ENCODE results near the gene MET. TPM values are rescaled to one million over a fixed set of nuclear protein-coding genes. Genes with fewer than 3 reads are reported as not detected.

The MET gene
- total RNA-seq, 1 donor, result 3.9 TPM

GRCh38 chr7:116699722-116700120, 27.7 kb downstream of the MET start:
- no peak overlapping the region for H3K4me3 ChIP-seq (ENCODE audit: low read length)
- peaks cover 9% of the 10 kb centered on the region for H3K27me3 ChIP-seq (ENCODE audit: insufficient read depth, low read length)
- H3K9me3 ChIP-seq (ENCODE audit: low read depth, low read length), result no peaks in the 10 kb centered on the region
- H3K4me1 ChIP-seq (ENCODE audit: insufficient read depth, low read length), result no peaks in the 10 kb centered on the region

DNA sequence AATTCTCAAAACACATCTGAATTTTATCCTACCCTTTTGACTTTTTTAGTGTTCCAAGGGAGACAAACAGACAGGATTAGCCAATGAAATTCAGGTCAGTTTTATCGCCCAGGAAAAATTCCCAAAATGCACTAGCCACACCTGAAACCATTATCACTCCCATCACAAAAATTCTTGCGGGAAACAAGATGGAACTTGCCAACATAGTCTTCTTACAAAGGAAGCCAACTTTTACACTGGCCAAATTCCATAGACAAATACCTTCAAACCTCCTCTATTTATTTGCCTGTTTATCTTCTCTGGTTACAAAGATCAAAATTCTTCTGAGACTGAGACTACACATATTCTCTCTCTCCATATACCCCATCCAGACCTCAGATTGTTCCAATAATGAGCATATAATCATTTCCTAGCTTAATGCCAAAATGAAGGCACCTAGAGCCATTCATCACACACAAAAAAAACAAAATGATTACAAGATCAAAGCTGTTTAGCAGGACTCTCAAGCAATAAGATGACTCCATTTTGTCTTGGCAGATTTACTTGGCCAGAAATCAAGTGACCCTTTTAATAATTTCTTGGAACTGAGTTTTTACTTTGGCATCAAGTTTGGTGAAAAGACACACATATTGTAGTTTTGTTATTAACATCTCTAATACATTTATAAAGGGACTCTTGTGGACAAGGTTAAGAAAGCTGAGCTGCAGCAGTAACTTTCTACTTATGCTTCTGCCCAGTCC, 30.2 kb downstream of the MET start:
- H3K4me3 ChIP-seq (ENCODE audit: low read length), result no peak overlapping the region
- no peaks in the 10 kb centered on the region for H3K27me3 ChIP-seq (ENCODE audit: insufficient read depth, low read length)
- no peaks in the 10 kb centered on the region for H3K4me1 ChIP-seq (ENCODE audit: insufficient read depth, low read length)
- H3K9me3 ChIP-seq (ENCODE audit: low read depth, low read length), result no peaks in the 10 kb centered on the region

GRCh38 chr7:116704650-116705228, 32.7 kb downstream of the MET start:
- Histone ChIP-seq H3K4me1 (ENCODE audit: insufficient read depth, low read length) (no peaks in the 10 kb centered on the region), H3K9me3 (ENCODE audit: low read depth, low read length) (no peaks in the 10 kb centered on the region), H3K4me3 (ENCODE audit: low read length) (no peak overlapping the region), H3K27me3 (ENCODE audit: insufficient read depth, low read length) (no peaks in the 10 kb centered on the region)

GRCh38 chr7:116705419-116705818, 33.4 kb downstream of the MET start:
- Histone ChIP-seq H3K27me3 (ENCODE audit: insufficient read depth, low read length) (no peaks in the 10 kb centered on the region), H3K4me1 (ENCODE audit: insufficient read depth, low read length) (no peaks in the 10 kb centered on the region), H3K9me3 (ENCODE audit: low read depth, low read length) (no peaks in the 10 kb centered on the region), H3K4me3 (ENCODE audit: low read length) (no peak overlapping the region)

- H3K4me1 ChIP-seq (ENCODE audit: insufficient read depth, low read length), result no peaks in the 10 kb centered on the region
- H3K9me3 ChIP-seq (ENCODE audit: low read depth, low read length), result no peaks in the 10 kb centered on the region
- H3K27me3 ChIP-seq (ENCODE audit: insufficient read depth, low read length), result no peaks in the 10 kb centered on the region
- H3K4me3 ChIP-seq (ENCODE audit: low read length), result no peak overlapping the region
Measured at GRCh38 chr7:116706668-116707126, 34.7 kb downstream of the MET start.

- Histone ChIP-seq H3K4me1 (ENCODE audit: insufficient read depth, low read length) (no peaks in the 10 kb centered on the region), H3K4me3 (ENCODE audit: low read length) (no peak overlapping the region), H3K9me3 (ENCODE audit: low read depth, low read length) (no peaks in the 10 kb centered on the region), H3K27me3 (ENCODE audit: insufficient read depth, low read length) (no peaks in the 10 kb centered on the region)
Measured at GRCh38 chr7:116707289-116707688, 35.3 kb downstream of the MET start.

DNA sequence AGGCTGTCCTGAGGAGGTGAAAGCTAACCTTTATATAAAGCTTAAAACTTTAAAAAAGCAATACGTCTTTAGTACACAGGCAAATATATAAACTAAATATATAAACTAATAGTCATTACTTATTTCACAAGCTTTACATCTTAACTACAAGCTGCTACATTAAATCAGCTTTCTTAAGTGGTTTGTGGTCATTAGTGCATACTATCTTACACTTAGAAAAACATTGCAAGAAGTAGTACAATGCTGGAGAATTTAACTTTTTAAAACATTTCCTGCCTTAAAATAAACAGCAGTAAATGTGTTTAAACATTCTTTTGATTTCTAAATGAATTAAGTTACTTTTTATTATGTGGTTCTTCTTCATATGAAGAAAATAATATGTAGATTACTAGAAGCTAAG, 36.3 kb downstream of the MET start:
- Histone ChIP-seq H3K9me3 (ENCODE audit: low read depth, low read length) (no peaks in the 10 kb centered on the region), H3K4me3 (ENCODE audit: low read length) (no peak overlapping the region), H3K4me1 (ENCODE audit: insufficient read depth, low read length) (no peaks in the 10 kb centered on the region), H3K27me3 (ENCODE audit: insufficient read depth, low read length) (no peaks in the 10 kb centered on the region)

GRCh38 chr7:116708861-116709260, 36.9 kb downstream of the MET start:
- Histone ChIP-seq H3K4me3 (ENCODE audit: low read length) (no peak overlapping the region), H3K27me3 (ENCODE audit: insufficient read depth, low read length) (no peaks in the 10 kb centered on the region), H3K9me3 (ENCODE audit: low read depth, low read length) (no peaks in the 10 kb centered on the region), H3K4me1 (ENCODE audit: insufficient read depth, low read length) (no peaks in the 10 kb centered on the region)

DNA sequence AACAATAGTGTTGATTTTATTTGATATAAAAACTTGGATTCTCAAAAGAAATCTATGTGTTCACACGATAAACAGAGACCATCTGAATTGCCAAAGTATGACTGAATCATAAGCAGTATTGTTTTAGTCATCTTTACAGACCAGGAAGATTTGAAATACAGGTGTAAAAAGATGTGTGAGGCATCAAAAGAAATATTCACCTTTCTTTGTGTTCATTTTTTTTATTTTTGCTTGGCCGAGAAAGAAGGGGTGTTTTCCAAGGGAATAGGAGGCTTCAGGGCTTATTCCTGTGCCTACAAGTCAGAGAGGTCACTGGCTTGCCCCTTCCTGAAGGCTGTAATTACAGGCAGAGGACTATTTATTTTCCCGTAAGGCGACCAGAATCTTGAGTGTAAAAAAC, 37.3 kb downstream of the MET start:
- no peaks in the 10 kb centered on the region for H3K27me3 ChIP-seq (ENCODE audit: insufficient read depth, low read length)

GRCh38 chr7:116710764-116711452, 38.9 kb downstream of the MET start:
- no peak overlapping the region for H3K4me3 ChIP-seq (ENCODE audit: low read length)
- no peaks in the 10 kb centered on the region for H3K27me3 ChIP-seq (ENCODE audit: insufficient read depth, low read length)
- no peaks in the 10 kb centered on the region for H3K4me1 ChIP-seq (ENCODE audit: insufficient read depth, low read length)
- no peaks in the 10 kb centered on the region for H3K9me3 ChIP-seq (ENCODE audit: low read depth, low read length)

More for the DNA sequence above, 37.3 kb downstream of the MET start:
- H3K4me3 ChIP-seq (ENCODE audit: low read length), result no peak overlapping the region
- H3K9me3 ChIP-seq (ENCODE audit: low read depth, low read length), result no peaks in the 10 kb centered on the region
- H3K4me1 ChIP-seq (ENCODE audit: insufficient read depth, low read length), result no peaks in the 10 kb centered on the region

DNA sequence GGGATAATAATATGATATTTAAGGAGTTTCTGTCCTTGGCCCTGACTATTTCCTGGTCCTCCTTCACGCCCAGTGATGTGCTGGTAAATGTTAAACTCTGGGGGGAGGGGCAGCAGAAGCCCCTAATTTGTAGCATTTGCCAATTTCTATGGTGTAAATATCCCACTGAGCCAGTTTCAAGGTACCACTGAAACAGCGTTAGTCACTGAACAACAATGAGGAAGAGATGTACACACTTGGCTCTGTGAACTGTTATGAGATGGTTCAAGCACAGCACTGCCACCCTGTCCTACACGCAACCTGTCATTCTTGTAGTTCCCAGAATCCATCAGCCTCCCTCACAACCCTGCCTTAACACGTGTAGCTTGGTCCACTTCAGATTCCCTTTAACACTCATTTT, 39.8 kb downstream of the MET start:
- no peaks in the 10 kb centered on the region for H3K9me3 ChIP-seq (ENCODE audit: low read depth, low read length)
- H3K4me3 ChIP-seq (ENCODE audit: low read length), result no peak overlapping the region
- H3K27me3 ChIP-seq (ENCODE audit: insufficient read depth, low read length), result no peaks in the 10 kb centered on the region

GRCh38 chr7:116713500-116713899, 41.5 kb downstream of the MET start:
- H3K4me3 ChIP-seq (ENCODE audit: low read length), result no peak overlapping the region
- H3K4me1 ChIP-seq (ENCODE audit: insufficient read depth, low read length), result no peaks in the 10 kb centered on the region
- H3K27me3 ChIP-seq (ENCODE audit: insufficient read depth, low read length), result no peaks in the 10 kb centered on the region
- H3K9me3 ChIP-seq (ENCODE audit: low read depth, low read length), result no peaks in the 10 kb centered on the region

More for the DNA sequence above, 39.8 kb downstream of the MET start:
- no peaks in the 10 kb centered on the region for H3K4me1 ChIP-seq (ENCODE audit: insufficient read depth, low read length)

GRCh38 chr7:116713918-116714317, 41.9 kb downstream of the MET start:
- H3K4me3 ChIP-seq (ENCODE audit: low read length), result no peak overlapping the region
- no peaks in the 10 kb centered on the region for H3K4me1 ChIP-seq (ENCODE audit: insufficient read depth, low read length)
- H3K27me3 ChIP-seq (ENCODE audit: insufficient read depth, low read length), result no peaks in the 10 kb centered on the region
- H3K9me3 ChIP-seq (ENCODE audit: low read depth, low read length), result no peaks in the 10 kb centered on the region

DNA sequence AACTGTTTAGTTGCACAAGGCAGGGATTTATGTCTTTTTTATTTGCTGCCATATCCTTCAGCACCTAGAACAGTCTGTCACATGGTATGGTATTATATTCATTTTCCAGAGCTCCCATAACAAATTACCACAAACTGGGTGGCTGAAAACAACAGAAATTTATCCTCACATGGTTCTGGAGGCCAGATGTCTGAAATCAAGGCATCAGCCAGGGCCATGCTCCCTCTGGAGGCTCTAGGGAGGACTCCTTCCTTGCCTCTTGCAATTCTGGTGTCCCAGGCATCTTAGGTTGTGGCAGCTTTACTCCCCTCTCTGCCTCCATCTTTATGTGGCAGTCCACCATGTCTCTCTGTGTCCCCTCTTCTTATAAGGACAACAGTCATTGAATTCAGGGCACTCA, 43.1 kb downstream of the MET start:
- Histone ChIP-seq H3K27me3 (ENCODE audit: insufficient read depth, low read length) (no peaks in the 10 kb centered on the region), H3K4me3 (ENCODE audit: low read length) (no peak overlapping the region), H3K4me1 (ENCODE audit: insufficient read depth, low read length) (no peaks in the 10 kb centered on the region), H3K9me3 (ENCODE audit: low read depth, low read length) (no peaks in the 10 kb centered on the region)

GRCh38 chr7:116717137-116717536, 45.1 kb downstream of the MET start:
- Histone ChIP-seq H3K4me3 (ENCODE audit: low read length) (no peak overlapping the region), H3K4me1 (ENCODE audit: insufficient read depth, low read length) (no peaks in the 10 kb centered on the region), H3K27me3 (ENCODE audit: insufficient read depth, low read length) (no peaks in the 10 kb centered on the region), H3K9me3 (ENCODE audit: low read depth, low read length) (no peaks in the 10 kb centered on the region)
